ENCODE measurements around the gene TTLL5. TPM values are rescaled to one million over a fixed set of nuclear protein-coding genes. Genes with fewer than 3 reads are reported as not detected.
A peak's percentile ranks its signal among the peaks of the same experiment; 100 is the strongest.

TTLL5 gene
- total and polyA plus RNA-seq, 4 donors = 30.4 to 40.1 (median 33.1) TPM

- Histone ChIP-seq H3K27me3 (ENCODE audit: control insufficient read depth, insufficient read depth, low read length) (no peaks in the 10 kb centered on the region), H3K9me3 (ENCODE audit: control insufficient read depth, insufficient read depth, low read length) (no peaks in the 10 kb centered on the region), H3K36me3 (ENCODE audit: control insufficient read depth, insufficient read depth, low read length) (peaks cover 7% of the 10 kb centered on the region), H3K4me3 (ENCODE audit: low read depth, low read length) (peak overlapping the region; percentile 99), H3K27ac (ENCODE audit: low read depth, low read length) (peak overlapping the region; percentile 94), H3K4me1 (ENCODE audit: control insufficient read depth, insufficient read depth, low read length) (peaks cover 18% of the 10 kb centered on the region)
- no peak for DNase-seq (ENCODE audit: low read depth in 4 of 6, low spot score in 6 of 6)
- 0% methylated on average over 2 of the region's 4 CpGs for WGBS (ENCODE audit: insufficient coverage)
Measured at GRCh38 chr14:75660238-75660629, 812 bp upstream of the TTLL5 start.

GRCh38 chr14:75661499-75661814 is 411 bp downstream of the TTLL5 start:
- H3K36me3 ChIP-seq (ENCODE audit: control insufficient read depth, insufficient read depth, low read length) = peaks cover 2% of the 10 kb centered on the region
- DNase-seq (ENCODE audit: low read depth in 4 of 6, low spot score in 6 of 6) = peak in 1 of 6 donors; percentile 33
- peaks cover 18% of the 10 kb centered on the region for H3K4me1 ChIP-seq (ENCODE audit: control insufficient read depth, insufficient read depth, low read length)
- H3K27me3 ChIP-seq (ENCODE audit: control insufficient read depth, insufficient read depth, low read length) = no peaks in the 10 kb centered on the region
- H3K27ac ChIP-seq (ENCODE audit: low read depth, low read length) = peak overlapping the region; percentile 94
- no peaks in the 10 kb centered on the region for H3K9me3 ChIP-seq (ENCODE audit: control insufficient read depth, insufficient read depth, low read length)
- peak overlapping the region; percentile 99 for H3K4me3 ChIP-seq (ENCODE audit: low read depth, low read length)
- 0% methylated on average over 9 of the region's 18 CpGs for WGBS (ENCODE audit: insufficient coverage)

- no peak for DNase-seq (ENCODE audit: low read depth in 4 of 6, low spot score in 6 of 6)
- no peaks in the 10 kb centered on the region for H3K27me3 ChIP-seq (ENCODE audit: control insufficient read depth, insufficient read depth, low read length)
- H3K4me1 ChIP-seq (ENCODE audit: control insufficient read depth, insufficient read depth, low read length) = peaks cover 18% of the 10 kb centered on the region
- peaks cover 2% of the 10 kb centered on the region for H3K36me3 ChIP-seq (ENCODE audit: control insufficient read depth, insufficient read depth, low read length)
- no peak overlapping the region for H3K4me3 ChIP-seq (ENCODE audit: low read depth, low read length)
- H3K9me3 ChIP-seq (ENCODE audit: control insufficient read depth, insufficient read depth, low read length) = no peaks in the 10 kb centered on the region
- WGBS (ENCODE audit: insufficient coverage) = 71% methylated on average over 1 of the region's 3 CpGs
- H3K27ac ChIP-seq (ENCODE audit: low read depth, low read length) = no peak overlapping the region
Measured at GRCh38 chr14:75662966-75663365, 1.9 kb downstream of the TTLL5 start.

- Histone ChIP-seq H3K4me3 (ENCODE audit: low read depth, low read length) (no peak overlapping the region), H3K27me3 (ENCODE audit: control insufficient read depth, insufficient read depth, low read length) (no peaks in the 10 kb centered on the region), H3K4me1 (ENCODE audit: control insufficient read depth, insufficient read depth, low read length) (peaks cover 3% of the 10 kb centered on the region), H3K36me3 (ENCODE audit: control insufficient read depth, insufficient read depth, low read length) (peaks cover 6% of the 10 kb centered on the region), H3K27ac (ENCODE audit: low read depth, low read length) (peak overlapping the region; percentile 29), H3K9me3 (ENCODE audit: control insufficient read depth, insufficient read depth, low read length) (peaks cover 2% of the 10 kb centered on the region)
- peak in 2 of 6 donors; percentile 28 to 86 for DNase-seq (ENCODE audit: low read depth in 4 of 6, low spot score in 6 of 6)
- no CpG with 5 or more reads among the region's 2 CpGs for WGBS (ENCODE audit: insufficient coverage)
Measured at GRCh38 chr14:75667099-75667765, 6.2 kb downstream of the TTLL5 start.

GRCh38 chr14:75672605-75673192 is 11.7 kb downstream of the TTLL5 start:
- no CpG with 5 or more reads among the region's 1 CpG for WGBS (ENCODE audit: insufficient coverage)
- no peak for DNase-seq (ENCODE audit: low read depth in 4 of 6, low spot score in 6 of 6)
- H3K36me3 ChIP-seq (ENCODE audit: control insufficient read depth, insufficient read depth, low read length) = peaks cover 7% of the 10 kb centered on the region
- H3K4me1 ChIP-seq (ENCODE audit: control insufficient read depth, insufficient read depth, low read length) = no peaks in the 10 kb centered on the region
- H3K27me3 ChIP-seq (ENCODE audit: control insufficient read depth, insufficient read depth, low read length) = no peaks in the 10 kb centered on the region
- H3K4me3 ChIP-seq (ENCODE audit: low read depth, low read length) = no peak overlapping the region
- H3K27ac ChIP-seq (ENCODE audit: low read depth, low read length) = peak overlapping the region; percentile 33
- H3K9me3 ChIP-seq (ENCODE audit: control insufficient read depth, insufficient read depth, low read length) = peaks cover 2% of the 10 kb centered on the region

GRCh38 chr14:75673345-75674035 is 12.4 kb downstream of the TTLL5 start:
- Histone ChIP-seq H3K27me3 (ENCODE audit: control insufficient read depth, insufficient read depth, low read length) (no peaks in the 10 kb centered on the region), H3K9me3 (ENCODE audit: control insufficient read depth, insufficient read depth, low read length) (peaks cover 2% of the 10 kb centered on the region), H3K4me1 (ENCODE audit: control insufficient read depth, insufficient read depth, low read length) (no peaks in the 10 kb centered on the region), H3K4me3 (ENCODE audit: low read depth, low read length) (no peak overlapping the region), H3K27ac (ENCODE audit: low read depth, low read length) (peak overlapping the region; percentile 33), H3K36me3 (ENCODE audit: control insufficient read depth, insufficient read depth, low read length) (peaks cover 7% of the 10 kb centered on the region)
- DNase-seq (ENCODE audit: low read depth in 4 of 6, low spot score in 6 of 6) = peak in 3 of 6 donors; percentile 25 to 57 (median 40)
- WGBS (ENCODE audit: insufficient coverage) = no CpG with 5 or more reads among the region's 4 CpGs

GRCh38 chr14:75675265-75675960 is 14.4 kb downstream of the TTLL5 start:
- Histone ChIP-seq H3K9me3 (ENCODE audit: control insufficient read depth, insufficient read depth, low read length) (peaks cover 2% of the 10 kb centered on the region), H3K27ac (ENCODE audit: low read depth, low read length) (no peak overlapping the region), H3K27me3 (ENCODE audit: control insufficient read depth, insufficient read depth, low read length) (no peaks in the 10 kb centered on the region), H3K36me3 (ENCODE audit: control insufficient read depth, insufficient read depth, low read length) (peaks cover 3% of the 10 kb centered on the region), H3K4me3 (ENCODE audit: low read depth, low read length) (no peak overlapping the region), H3K4me1 (ENCODE audit: control insufficient read depth, insufficient read depth, low read length) (no peaks in the 10 kb centered on the region)
- WGBS (ENCODE audit: insufficient coverage) = 100% methylated on average over 1 of the region's 2 CpGs
- no peak for DNase-seq (ENCODE audit: low read depth in 4 of 6, low spot score in 6 of 6)

- no peaks in the 10 kb centered on the region for H3K27me3 ChIP-seq (ENCODE audit: control insufficient read depth, insufficient read depth, low read length)
- no peak for DNase-seq (ENCODE audit: low read depth in 4 of 6, low spot score in 6 of 6)
- H3K4me1 ChIP-seq (ENCODE audit: control insufficient read depth, insufficient read depth, low read length) = no peaks in the 10 kb centered on the region
- peaks cover 33% of the 10 kb centered on the region for H3K36me3 ChIP-seq (ENCODE audit: control insufficient read depth, insufficient read depth, low read length)
- H3K9me3 ChIP-seq (ENCODE audit: control insufficient read depth, insufficient read depth, low read length) = no peaks in the 10 kb centered on the region
- no peak overlapping the region for H3K4me3 ChIP-seq (ENCODE audit: low read depth, low read length)
- no CpG with 5 or more reads among the region's 2 CpGs for WGBS (ENCODE audit: insufficient coverage)
- no peak overlapping the region for H3K27ac ChIP-seq (ENCODE audit: low read depth, low read length)
Measured at GRCh38 chr14:75685910-75686309, 24.9 kb downstream of the TTLL5 start.

- no peak for DNase-seq (ENCODE audit: low read depth in 4 of 6, low spot score in 6 of 6)
- H3K9me3 ChIP-seq (ENCODE audit: control insufficient read depth, insufficient read depth, low read length) = no peaks in the 10 kb centered on the region
- peaks cover 24% of the 10 kb centered on the region for H3K36me3 ChIP-seq (ENCODE audit: control insufficient read depth, insufficient read depth, low read length)
- 86% methylated on average over 2 of the region's 2 CpGs for WGBS (ENCODE audit: insufficient coverage)
- H3K4me1 ChIP-seq (ENCODE audit: control insufficient read depth, insufficient read depth, low read length) = no peaks in the 10 kb centered on the region
- no peaks in the 10 kb centered on the region for H3K27me3 ChIP-seq (ENCODE audit: control insufficient read depth, insufficient read depth, low read length)
- no peak overlapping the region for H3K27ac ChIP-seq (ENCODE audit: low read depth, low read length)
- no peak overlapping the region for H3K4me3 ChIP-seq (ENCODE audit: low read depth, low read length)
Measured at GRCh38 chr14:75689012-75689411, 28.0 kb downstream of the TTLL5 start.

Data from spinal cord (tissue), 10 donors.